Osteocyte (in vitro differentiated cells): ENCODE data around the gene CLCNKB. TPM values are rescaled to one million over a fixed set of nuclear protein-coding genes. Genes with fewer than 3 reads are reported as not detected.

ENCODE experiments used
- DNase-seq: peaks from one replicate; pipeline ENCODE4 v3.0.0; 2021; ENCODE audit warnings: mixed read lengths; ENCODE audit not compliant: unreplicated experiment; ENCODE audit errors: extremely low spot score
- H3K27ac Mint-ChIP-seq: one replicate; pipeline ENCODE4 v1.8.0; 2021; ENCODE audit warnings: mild to moderate bottlenecking, mixed read lengths; ENCODE audit not compliant: unreplicated experiment
- H3K27me3 Mint-ChIP-seq: one replicate; pipeline ENCODE4 v1.8.0; 2021; ENCODE audit warnings: mixed read lengths; ENCODE audit not compliant: unreplicated experiment
- H3K36me3 Mint-ChIP-seq: one replicate; pipeline ENCODE4 v1.8.0; 2021; ENCODE audit warnings: mixed read lengths; ENCODE audit not compliant: unreplicated experiment
- H3K4me1 Mint-ChIP-seq: one replicate; pipeline ENCODE4 v1.8.0; 2021; ENCODE audit warnings: mixed read lengths; ENCODE audit not compliant: unreplicated experiment
- H3K4me3 Mint-ChIP-seq: one replicate; pipeline ENCODE4 v1.8.0; 2021; ENCODE audit warnings: mild to moderate bottlenecking, moderate library complexity, mixed read lengths; ENCODE audit not compliant: unreplicated experiment
- H3K9me3 Mint-ChIP-seq: one replicate; pipeline ENCODE4 v1.8.0; 2021; ENCODE audit warnings: mixed read lengths; ENCODE audit not compliant: unreplicated experiment
- total RNA-seq: library from RNA; stranded (reverse); gene quantifications from 2 replicates; pipeline ENCODE4 v1.2.1, GENCODE V29; 2021
- TF ChIP-seq, protein P1 (sequence below): fragments of 200-600 bp; sonication (generic); IDR thresholded peaks from 2 replicates; pipeline ENCODE4 v1.5.0; 2021; ENCODE audit warnings: antibody characterized with exemption, mild to moderate bottlenecking, moderate library complexity

Gene CLCNKB
- total RNA-seq, 1 donor from 2014 or later, result not detected

GRCh38 chr1:16017461-16018303 is 25.9 kb upstream of the CLCNKB start, which contains the start of gene HSPB7:
TSS of gene HSPB7 (minus strand) at chr1:16018043. CDS start at chr1:16017963, 80 bp downstream.
- no peak within 1 kb of the TSS for H3K4me3 Mint-ChIP-seq
- peak within 1 kb of the TSS; percentile 85 for H3K27ac Mint-ChIP-seq

GRCh38 chr1:16018308-16018707 is 25.3 kb upstream of the CLCNKB start:
- Mint-ChIP-seq H3K9me3 (no peaks in the 10 kb centered on the region), H3K27me3 (no peaks in the 10 kb centered on the region), H3K36me3 (no peaks in the 10 kb centered on the region), H3K4me3 (no peak overlapping the region), H3K4me1 (peaks cover 62% of the 10 kb centered on the region), H3K27ac (peak overlapping the region; percentile 85)
- DNase-seq, result no peak
- TF ChIP-seq, protein P1, sequence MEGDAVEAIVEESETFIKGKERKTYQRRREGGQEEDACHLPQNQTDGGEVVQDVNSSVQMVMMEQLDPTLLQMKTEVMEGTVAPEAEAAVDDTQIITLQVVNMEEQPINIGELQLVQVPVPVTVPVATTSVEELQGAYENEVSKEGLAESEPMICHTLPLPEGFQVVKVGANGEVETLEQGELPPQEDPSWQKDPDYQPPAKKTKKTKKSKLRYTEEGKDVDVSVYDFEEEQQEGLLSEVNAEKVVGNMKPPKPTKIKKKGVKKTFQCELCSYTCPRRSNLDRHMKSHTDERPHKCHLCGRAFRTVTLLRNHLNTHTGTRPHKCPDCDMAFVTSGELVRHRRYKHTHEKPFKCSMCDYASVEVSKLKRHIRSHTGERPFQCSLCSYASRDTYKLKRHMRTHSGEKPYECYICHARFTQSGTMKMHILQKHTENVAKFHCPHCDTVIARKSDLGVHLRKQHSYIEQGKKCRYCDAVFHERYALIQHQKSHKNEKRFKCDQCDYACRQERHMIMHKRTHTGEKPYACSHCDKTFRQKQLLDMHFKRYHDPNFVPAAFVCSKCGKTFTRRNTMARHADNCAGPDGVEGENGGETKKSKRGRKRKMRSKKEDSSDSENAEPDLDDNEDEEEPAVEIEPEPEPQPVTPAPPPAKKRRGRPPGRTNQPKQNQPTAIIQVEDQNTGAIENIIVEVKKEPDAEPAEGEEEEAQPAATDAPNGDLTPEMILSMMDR, result no peak

More at GRCh38 chr1:16017461-16018303, 25.9 kb upstream of the CLCNKB start, which contains the start of gene HSPB7:
- TF ChIP-seq, protein P1, result no peak
- no peaks in the 10 kb centered on the region for H3K36me3 Mint-ChIP-seq
- DNase-seq, result no peak
- H3K27me3 Mint-ChIP-seq, result no peaks in the 10 kb centered on the region
- peaks cover 63% of the 10 kb centered on the region for H3K4me1 Mint-ChIP-seq
- no peaks in the 10 kb centered on the region for H3K9me3 Mint-ChIP-seq

DNA sequence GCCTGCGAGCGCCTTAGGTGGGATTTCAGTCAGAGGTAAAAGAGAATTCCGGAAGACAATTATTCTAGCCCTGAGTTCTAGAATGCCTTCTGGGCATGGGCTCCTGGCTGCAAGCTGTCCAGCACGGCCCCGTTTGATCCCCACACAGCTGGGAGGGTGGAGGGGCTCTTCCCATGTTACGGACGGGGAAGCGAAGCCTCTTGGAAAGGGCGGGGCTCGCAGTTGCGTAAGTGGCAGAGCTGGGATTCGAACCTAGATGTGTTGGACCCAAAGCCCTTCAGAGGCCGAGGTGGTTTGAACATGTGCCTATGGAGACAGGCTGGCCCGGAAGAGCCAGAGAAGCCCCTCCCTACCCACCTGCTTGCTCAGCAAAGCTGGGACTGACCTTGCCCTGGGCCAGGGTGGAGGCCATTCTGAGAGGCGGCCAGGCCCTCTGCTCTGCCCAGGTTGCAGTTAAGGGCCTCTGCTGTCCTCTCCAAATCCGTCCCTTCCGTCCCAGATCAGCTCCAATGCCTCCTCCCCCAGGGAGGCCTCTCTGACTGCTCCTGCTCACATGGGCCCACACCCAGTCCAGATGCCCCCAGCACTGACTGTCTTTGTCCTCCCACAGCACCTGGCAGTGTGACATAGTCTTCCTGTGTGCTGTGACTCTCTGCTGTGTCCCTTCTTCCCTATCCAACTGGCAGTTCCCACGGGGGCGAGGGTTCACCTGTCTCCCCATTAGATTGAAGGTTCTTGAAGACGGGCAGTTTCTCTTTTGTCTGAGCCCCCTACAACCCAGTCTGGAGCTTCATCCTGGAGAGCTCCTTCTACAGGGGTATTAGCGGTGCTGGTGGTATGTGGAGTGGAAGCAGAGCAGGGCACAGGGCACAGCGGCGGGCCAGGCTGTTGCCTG is 24.6 kb upstream of the CLCNKB start:
- H3K4me1 Mint-ChIP-seq, result peaks cover 56% of the 10 kb centered on the region
- H3K4me3 Mint-ChIP-seq, result no peak overlapping the region
- TF ChIP-seq, protein P1, result no peak

DNA sequence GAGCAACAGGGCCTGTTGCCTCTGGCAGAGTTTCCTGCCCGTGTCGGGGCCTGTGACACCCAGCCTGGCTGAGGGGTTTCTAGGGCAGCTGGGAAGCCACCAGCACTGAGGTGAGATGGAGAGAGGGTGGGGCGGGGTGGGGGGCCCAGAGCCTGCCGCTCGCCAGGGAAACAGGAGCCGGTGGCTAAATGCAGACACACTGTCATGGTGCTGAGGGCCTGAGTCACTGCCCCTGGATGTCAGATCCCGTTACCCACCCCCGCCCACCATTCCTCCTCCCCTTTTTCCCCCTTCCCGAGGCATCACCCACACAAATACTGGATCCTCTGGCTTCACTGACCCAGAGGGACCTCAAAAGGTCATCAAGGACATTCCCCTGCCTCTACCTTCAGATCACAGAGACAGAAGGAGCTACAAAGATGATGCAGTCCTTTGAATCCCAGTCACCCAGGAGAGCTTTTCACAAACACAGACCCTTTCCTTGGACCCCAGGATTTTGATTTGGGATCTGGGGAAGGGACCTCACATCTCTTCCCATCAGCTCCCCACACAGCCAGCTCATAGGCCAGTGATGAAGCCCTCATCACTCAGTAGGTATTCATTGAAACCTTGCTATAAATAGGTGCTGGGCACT is 23.8 kb upstream of the CLCNKB start:
- DNase-seq, result no peak
- no peak overlapping the region for H3K4me3 Mint-ChIP-seq
- no peaks in the 10 kb centered on the region for H3K27me3 Mint-ChIP-seq
- no peaks in the 10 kb centered on the region for H3K9me3 Mint-ChIP-seq
- peak overlapping the region; percentile 62 for H3K27ac Mint-ChIP-seq
- H3K4me1 Mint-ChIP-seq, result peaks cover 48% of the 10 kb centered on the region
- TF ChIP-seq, protein P1, result no peak
- no peaks in the 10 kb centered on the region for H3K36me3 Mint-ChIP-seq

More for the DNA sequence above, 24.6 kb upstream of the CLCNKB start:
- Mint-ChIP-seq H3K36me3 (no peaks in the 10 kb centered on the region), H3K9me3 (no peaks in the 10 kb centered on the region), H3K27me3 (no peaks in the 10 kb centered on the region), H3K27ac (peak overlapping the region; percentile 85)
- no peak for DNase-seq
